ENCODE results near the gene RRM1. TPM values are rescaled to one million over a fixed set of nuclear protein-coding genes. Genes with fewer than 3 reads are reported as not detected.

The RRM1 gene
- total RNA-seq, 4 donors from 2014 or later: 32.5 to 234 (median 59.5) TPM

DNA sequence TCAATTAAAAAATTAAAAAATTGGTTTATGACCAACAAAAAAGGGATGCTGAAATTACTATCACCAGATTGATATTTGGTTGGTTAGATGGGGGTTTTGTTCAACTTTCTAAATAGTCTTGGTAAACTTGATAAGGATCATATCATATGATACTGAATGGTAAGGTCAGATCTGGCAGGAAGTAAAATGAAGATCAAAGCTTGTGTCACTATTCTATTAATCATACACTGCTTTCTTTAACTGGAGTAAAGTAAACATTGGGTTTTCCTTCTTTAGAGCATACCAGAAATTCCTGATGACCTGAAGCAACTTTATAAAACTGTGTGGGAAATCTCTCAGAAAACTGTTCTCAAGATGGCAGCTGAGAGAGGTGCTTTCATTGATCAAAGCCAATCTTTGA is 40.2 kb downstream of the RRM1 start:
- TF ChIP-seq POLR2A (IDR thresholded peaks at IDR 0.05): no peak
- Histone ChIP-seq H3K27me3 (no peaks in the 10 kb centered on the region), H3K27ac (no peak overlapping the region), H3K36me3 (no peaks in the 10 kb centered on the region), H3K4me1 (no peaks in the 10 kb centered on the region), H3K9me3 (peaks cover 0 to 3% of the 10 kb centered on the region in 2 donors), H3K4me3 (no peak overlapping the region)
- no peak for DNase-seq
- intact Hi-C loops (cut with DNase I; ENCODE audit: low total_unique reads): no loop called here

DNA sequence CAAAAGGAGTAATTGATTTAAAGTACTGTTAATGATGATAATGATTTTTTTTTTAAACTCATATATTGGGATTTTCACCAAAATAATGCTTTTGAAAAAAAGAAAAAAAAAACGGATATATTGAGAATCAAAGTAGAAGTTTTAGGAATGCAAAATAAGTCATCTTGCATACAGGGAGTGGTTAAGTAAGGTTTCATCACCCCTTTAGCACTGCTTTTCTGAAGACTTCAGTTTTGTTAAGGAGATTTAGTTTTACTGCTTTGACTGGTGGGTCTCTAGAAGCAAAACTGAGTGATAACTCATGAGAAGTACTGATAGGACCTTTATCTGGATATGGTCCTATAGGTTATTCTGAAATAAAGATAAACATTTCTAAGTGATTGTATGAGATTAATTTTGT is 43.9 kb downstream of the RRM1 start:
- Histone ChIP-seq H3K27ac (no peak overlapping the region), H3K27me3 (no peaks in the 10 kb centered on the region), H3K9me3 (peaks cover 0 to 8% of the 10 kb centered on the region in 2 donors), H3K36me3 (no peaks in the 10 kb centered on the region), H3K4me1 (no peaks in the 10 kb centered on the region), H3K4me3 (no peak overlapping the region)
- no peak for TF ChIP-seq POLR2A (IDR thresholded peaks at IDR 0.05)
- TF ChIP-seq, protein P1, sequence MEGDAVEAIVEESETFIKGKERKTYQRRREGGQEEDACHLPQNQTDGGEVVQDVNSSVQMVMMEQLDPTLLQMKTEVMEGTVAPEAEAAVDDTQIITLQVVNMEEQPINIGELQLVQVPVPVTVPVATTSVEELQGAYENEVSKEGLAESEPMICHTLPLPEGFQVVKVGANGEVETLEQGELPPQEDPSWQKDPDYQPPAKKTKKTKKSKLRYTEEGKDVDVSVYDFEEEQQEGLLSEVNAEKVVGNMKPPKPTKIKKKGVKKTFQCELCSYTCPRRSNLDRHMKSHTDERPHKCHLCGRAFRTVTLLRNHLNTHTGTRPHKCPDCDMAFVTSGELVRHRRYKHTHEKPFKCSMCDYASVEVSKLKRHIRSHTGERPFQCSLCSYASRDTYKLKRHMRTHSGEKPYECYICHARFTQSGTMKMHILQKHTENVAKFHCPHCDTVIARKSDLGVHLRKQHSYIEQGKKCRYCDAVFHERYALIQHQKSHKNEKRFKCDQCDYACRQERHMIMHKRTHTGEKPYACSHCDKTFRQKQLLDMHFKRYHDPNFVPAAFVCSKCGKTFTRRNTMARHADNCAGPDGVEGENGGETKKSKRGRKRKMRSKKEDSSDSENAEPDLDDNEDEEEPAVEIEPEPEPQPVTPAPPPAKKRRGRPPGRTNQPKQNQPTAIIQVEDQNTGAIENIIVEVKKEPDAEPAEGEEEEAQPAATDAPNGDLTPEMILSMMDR (IDR thresholded peaks at IDR 0.05): no peak
- intact Hi-C loops (cut with DNase I; ENCODE audit: low total_unique reads): no loop called here
- no peak for DNase-seq

DNA sequence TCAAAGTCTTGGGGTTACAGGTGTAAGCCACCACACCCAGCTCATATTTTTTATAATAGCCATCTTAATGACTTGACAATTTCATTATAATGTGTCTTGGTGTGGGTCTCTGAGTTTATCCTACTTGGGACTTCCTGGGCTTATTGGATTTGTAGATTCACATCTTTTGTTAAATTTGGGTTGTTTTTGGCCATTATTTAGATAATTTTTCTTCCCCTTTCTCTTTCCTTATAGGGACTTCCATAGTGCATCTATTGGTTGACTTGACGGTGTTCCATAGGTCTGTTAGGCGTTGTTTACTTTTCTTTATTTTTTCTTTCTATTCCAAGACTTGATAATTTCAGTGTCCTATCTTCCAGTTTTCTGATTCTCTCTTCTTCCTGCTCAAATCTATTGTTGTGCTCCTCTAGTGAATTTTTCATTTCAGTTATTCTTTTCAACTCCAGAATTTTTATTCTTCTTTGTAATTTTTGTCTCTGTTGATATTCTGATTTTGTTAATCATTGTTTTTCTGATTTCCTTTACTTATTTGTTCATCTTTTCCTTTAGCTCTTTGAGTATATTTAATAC is 45.6 kb downstream of the RRM1 start:
- H3K4me3 ChIP-seq: no peak overlapping the region
- no peaks in the 10 kb centered on the region for H3K27me3 ChIP-seq
- H3K27ac ChIP-seq: no peak overlapping the region
- no peaks in the 10 kb centered on the region for H3K4me1 ChIP-seq
- H3K36me3 ChIP-seq: no peaks in the 10 kb centered on the region
- TF ChIP-seq POLR2A (IDR thresholded peaks at IDR 0.05): no peak
- TF ChIP-seq, protein P1 (IDR thresholded peaks at IDR 0.05): no peak
- no peak for DNase-seq
- H3K9me3 ChIP-seq: peaks cover 0 to 8% of the 10 kb centered on the region in 2 donors
- intact Hi-C loops (cut with DNase I; ENCODE audit: low total_unique reads): no loop called here

DNA sequence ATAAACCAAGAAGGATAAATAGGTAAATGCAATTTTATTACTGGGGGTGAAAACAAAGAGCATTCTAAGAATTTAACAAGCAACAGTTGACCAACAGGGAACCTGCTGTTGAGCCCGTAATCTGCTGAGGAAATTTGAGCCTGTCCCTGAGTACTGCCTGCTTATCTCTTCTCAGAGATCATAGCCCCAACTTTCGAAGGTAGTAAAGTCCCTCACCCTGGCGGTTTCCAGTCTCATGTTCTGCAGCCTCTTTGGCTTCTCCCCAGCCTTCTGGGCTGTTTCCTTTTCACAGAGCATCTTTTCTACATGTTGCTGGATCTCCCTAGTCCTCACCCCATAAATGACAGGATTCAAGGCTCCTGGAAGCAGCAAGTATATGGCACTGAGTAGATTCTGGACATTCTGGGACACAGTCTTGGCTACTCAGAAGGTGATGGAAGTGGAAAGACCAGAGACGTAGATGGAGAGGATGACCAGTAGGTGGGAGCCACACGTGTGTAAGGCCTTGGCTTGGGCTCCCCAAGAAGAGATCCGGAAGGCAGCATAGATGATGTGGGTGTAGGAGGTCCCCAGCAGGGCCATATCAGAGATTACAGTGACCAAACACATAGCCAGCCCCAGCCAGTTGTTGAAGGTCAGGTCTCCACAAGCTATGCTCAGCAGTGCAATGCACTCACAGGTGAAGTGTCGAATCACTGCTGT is 51.6 kb downstream of the RRM1 start:
- DNase-seq: no peak
- Histone ChIP-seq H3K9me3 (no peaks in the 10 kb centered on the region), H3K27me3 (no peaks in the 10 kb centered on the region), H3K4me3 (no peak overlapping the region), H3K27ac (no peak overlapping the region), H3K4me1 (no peaks in the 10 kb centered on the region), H3K36me3 (no peaks in the 10 kb centered on the region)
- intact Hi-C loops (cut with DNase I; ENCODE audit: low total_unique reads): no loop called here
- TF ChIP-seq, protein P1 (IDR thresholded peaks at IDR 0.05): no peak
- no peak for TF ChIP-seq POLR2A (IDR thresholded peaks at IDR 0.05)

DNA sequence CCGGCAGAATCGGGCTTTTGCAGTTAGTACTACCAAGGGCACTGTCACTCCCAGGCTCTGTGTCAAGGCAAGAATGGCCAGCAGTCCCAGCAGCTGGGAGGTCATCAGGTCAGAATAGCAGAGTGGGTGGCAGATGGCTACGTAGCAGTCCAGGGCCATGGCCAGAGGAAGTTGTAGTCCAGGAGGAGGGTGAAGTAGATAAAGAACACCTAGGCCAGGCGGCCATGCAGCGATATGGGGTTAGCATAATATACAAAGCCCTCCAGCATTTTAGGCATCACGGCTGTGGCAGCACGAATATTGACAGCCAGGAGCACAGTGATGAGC is 52.1 kb downstream of the RRM1 start:
- no peak overlapping the region for H3K4me3 ChIP-seq
- no peak for DNase-seq
- TF ChIP-seq, protein P1 (IDR thresholded peaks at IDR 0.05): no peak
- no peak for TF ChIP-seq POLR2A (IDR thresholded peaks at IDR 0.05)
- H3K9me3 ChIP-seq: no peaks in the 10 kb centered on the region
- intact Hi-C loops (cut with DNase I; ENCODE audit: low total_unique reads): no loop called here
- H3K36me3 ChIP-seq: no peaks in the 10 kb centered on the region
- no peaks in the 10 kb centered on the region for H3K27me3 ChIP-seq
- no peak overlapping the region for H3K27ac ChIP-seq
- no peaks in the 10 kb centered on the region for H3K4me1 ChIP-seq

Data from uterus (tissue), 4 donors.